Panc1 (cell line): ENCODE data around the gene NHSL1. TPM values are rescaled to one million over a fixed set of nuclear protein-coding genes. Genes with fewer than 3 reads are reported as not detected.

Source experiments
- ATAC-seq: fragments of 200-7000 bp; cut with Tn5 transposase; 2 replicates; pipeline ENCODE4 v1.9.1; 2020; ENCODE audit warnings: mild to moderate bottlenecking, moderate library complexity
- BruUV-seq: library from RNA; stranded (reverse); fragments of 400-500 nt; replicated peaks from 2 replicates; lab custom pipeline; 2021; lab: Mats Ljungman, UMichigan
- CTCF ChIA-PET: fragments of 300-600 bp; sonication (Branson Sonifier 250); formaldehyde crosslinking; loops from one replicate; lab custom pipeline; 2022; ENCODE audit warnings: antibody characterized with exemption; lab: Charles Lee
- POLR2A ChIA-PET: fragments of 300-600 bp; sonication (Branson Sonifier 250); formaldehyde crosslinking; loops from one replicate; lab custom pipeline; 2022; ENCODE audit warnings: antibody characterized with exemption; lab: Charles Lee
- DNase-seq: peaks from one replicate; pipeline ENCODE4 v3.0.0-alpha.2; 2010; ENCODE audit warnings: low read depth, low spot score
- H3K27ac ChIP-seq: 2 replicates; pipeline ENCODE4 v1.5.1; 2011; ENCODE audit warnings: mild to moderate bottlenecking, low read length, inconsistent platforms
- H3K27me3 ChIP-seq: fragments of 200-500 bp; sonication (Bioruptor generic); 2 replicates; pipeline ENCODE4 v1.6.0; 2014; ENCODE audit warnings: low read length, inconsistent platforms; ENCODE audit not compliant: control insufficient read depth, insufficient read depth
- H3K36me3 ChIP-seq: fragments of 200-500 bp; sonication (Bioruptor generic); 2 replicates; pipeline ENCODE4 v1.5.1; 2014; ENCODE audit warnings: inconsistent platforms, mild to moderate bottlenecking, low read length, moderate library complexity; ENCODE audit not compliant: control insufficient read depth, insufficient read depth
- H3K4me1 ChIP-seq: 2 replicates; pipeline ENCODE4 v1.5.1; 2011; ENCODE audit warnings: inconsistent platforms, mild to moderate bottlenecking, low read length, moderate library complexity; ENCODE audit not compliant: control insufficient read depth, insufficient read depth
- H3K4me3 ChIP-seq, 2 experiments: 2 replicates each; pipeline ENCODE4 v1.5.1; 2011 to 2012; ENCODE audit warnings: low read depth in 2 of 2, low read length in 2 of 2, mild to moderate bottlenecking in 2 of 2, inconsistent platforms in 1 of 2, moderate library complexity in 1 of 2
- H3K9me3 ChIP-seq: fragments of 200-500 bp; sonication (Bioruptor generic); 2 replicates; pipeline ENCODE4 v1.5.1; 2014; ENCODE audit warnings: low read depth, mild to moderate bottlenecking, inconsistent platforms, low read length, moderate library complexity; ENCODE audit not compliant: control insufficient read depth, insufficient read depth
- CTCF ChIP-seq: fragments of 450-650 bp; IDR thresholded peaks from 2 replicates; pipeline ENCODE4 v1.5.1; 2017; ENCODE audit warnings: mild to moderate bottlenecking
- POLR2AphosphoS5 ChIP-seq: IDR thresholded peaks from 2 replicates; pipeline ENCODE4 v1.6.1; 2012; ENCODE audit warnings: mild to moderate bottlenecking, low read depth, low read length, moderate library complexity
- SIN3A ChIP-seq: IDR thresholded peaks from 2 replicates; pipeline ENCODE4 v1.6.1; 2012; ENCODE audit warnings: low read depth, mild to moderate bottlenecking, low read length, moderate library complexity, borderline replicate concordance; ENCODE audit not compliant: insufficient read depth
- TCF7L2 ChIP-seq: IDR thresholded peaks from 2 replicates; pipeline ENCODE4 v1.6.1; 2011; ENCODE audit warnings: mild to moderate bottlenecking, low read depth, low read length, inconsistent platforms
- in situ Hi-C: cut with HindIII; loops from 2 replicates; pipeline ENCODE4 v1.10.0; 2016; ENCODE audit warnings: low sequenced_read_pairs, low pct_unique_long_range_greater_than_20kb
- intact Hi-C: fragments of 100-400 bp; cut with micrococcal nuclease; formaldehyde crosslinking; loops from one replicate; pipeline ENCODE4 v1.10.0; 2022; ENCODE audit not compliant: unreplicated experiment
- total RNA-seq: library from RNA; stranded (reverse); gene quantifications from one replicate; pipeline ENCODE4 v1.2.1, GENCODE V29; 2021; ENCODE audit not compliant: unreplicated experiment
- TF ChIP-seq, protein P1 (sequence below), 2 experiments: IDR thresholded peaks; 2 replicates each; pipeline ENCODE4 v1.6.1; 2011 to 2012; ENCODE audit warnings: low read depth in 2 of 2, control low read depth in 1 of 2, low read length in 1 of 2, mild to moderate bottlenecking in 1 of 2, moderate library complexity in 1 of 2; ENCODE audit not compliant: insufficient read depth in 1 of 2

Gene NHSL1
- total RNA-seq, 1 experiment from 2014 or later = 20.6 TPM

DNA sequence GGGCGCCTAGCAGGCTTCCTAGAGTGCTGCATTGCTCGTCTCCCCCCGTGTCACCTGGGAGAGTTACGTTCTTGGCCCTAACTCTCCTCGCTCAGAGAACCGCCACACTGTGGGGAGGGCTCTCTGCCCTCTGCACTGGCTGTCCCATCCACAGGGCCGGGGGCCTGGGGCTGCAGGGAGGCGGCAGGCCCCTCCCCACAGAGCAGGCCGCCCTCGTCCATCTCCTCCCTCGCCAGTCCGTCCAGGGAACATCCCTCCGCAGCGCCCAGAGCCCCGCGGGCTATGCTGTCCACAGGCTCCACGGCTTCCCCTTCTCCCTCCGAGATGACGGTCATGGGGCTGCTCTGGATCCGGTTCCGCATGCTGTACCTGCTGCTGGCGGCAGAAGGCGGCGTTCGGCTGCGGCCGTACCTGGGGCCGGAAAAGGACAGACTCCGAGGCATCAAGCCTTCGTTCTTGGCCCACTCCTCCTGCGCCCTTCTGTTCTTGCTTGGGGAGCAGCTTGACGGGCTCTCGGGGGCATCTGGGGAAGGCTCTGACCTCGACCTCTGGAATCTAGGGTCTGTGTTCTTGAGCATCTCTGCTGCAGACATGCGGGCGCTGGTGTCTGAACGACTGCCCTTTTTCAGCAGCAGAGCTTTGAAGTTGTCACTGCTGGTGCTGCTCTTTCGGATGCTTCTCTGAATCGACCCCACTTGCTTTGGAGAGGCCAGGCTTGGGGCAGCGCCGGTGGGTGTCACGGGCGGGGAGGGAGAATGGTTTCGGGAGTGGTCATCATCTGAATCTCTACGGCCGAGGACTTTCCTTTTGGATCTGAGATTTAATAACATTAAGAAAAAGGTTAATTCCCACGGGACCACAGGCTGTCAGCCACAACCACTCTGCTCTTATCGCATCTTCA is 75.0 kb downstream of the NHSL1 start:
- ChIA-PET POLR2A (interaction anchor here (0.6 to 0.7 kb wide), 2 partner anchors 106 to 162 kb away, joined by 3 to 9 read pairs; no protein-coding TSS in a partner anchor), CTCF (no interaction called here)
- Histone ChIP-seq H3K4me3 (no peak overlapping the region), H3K36me3 (no peaks in the 10 kb centered on the region), H3K4me1 (no peaks in the 10 kb centered on the region), H3K9me3 (no peaks in the 10 kb centered on the region), H3K27me3 (no peaks in the 10 kb centered on the region), H3K27ac (no peak overlapping the region)
- TF ChIP-seq TCF7L2 (no peak), SIN3A (no peak)
- in situ Hi-C loops (no loop called here), intact Hi-C loops (no loop called here)
- BruUV-seq = no TSS peak
- no peak for ATAC-seq
- no peak for DNase-seq

- intact Hi-C loops (no loop called here), in situ Hi-C loops (no loop called here)
- ATAC-seq (no peak), DNase-seq (no peak)
- Histone ChIP-seq H3K36me3 (no peaks in the 10 kb centered on the region), H3K27me3 (no peaks in the 10 kb centered on the region), H3K4me1 (no peaks in the 10 kb centered on the region), H3K27ac (no peak overlapping the region), H3K9me3 (no peaks in the 10 kb centered on the region), H3K4me3 (no peak overlapping the region)
- TF ChIP-seq, protein P1, sequence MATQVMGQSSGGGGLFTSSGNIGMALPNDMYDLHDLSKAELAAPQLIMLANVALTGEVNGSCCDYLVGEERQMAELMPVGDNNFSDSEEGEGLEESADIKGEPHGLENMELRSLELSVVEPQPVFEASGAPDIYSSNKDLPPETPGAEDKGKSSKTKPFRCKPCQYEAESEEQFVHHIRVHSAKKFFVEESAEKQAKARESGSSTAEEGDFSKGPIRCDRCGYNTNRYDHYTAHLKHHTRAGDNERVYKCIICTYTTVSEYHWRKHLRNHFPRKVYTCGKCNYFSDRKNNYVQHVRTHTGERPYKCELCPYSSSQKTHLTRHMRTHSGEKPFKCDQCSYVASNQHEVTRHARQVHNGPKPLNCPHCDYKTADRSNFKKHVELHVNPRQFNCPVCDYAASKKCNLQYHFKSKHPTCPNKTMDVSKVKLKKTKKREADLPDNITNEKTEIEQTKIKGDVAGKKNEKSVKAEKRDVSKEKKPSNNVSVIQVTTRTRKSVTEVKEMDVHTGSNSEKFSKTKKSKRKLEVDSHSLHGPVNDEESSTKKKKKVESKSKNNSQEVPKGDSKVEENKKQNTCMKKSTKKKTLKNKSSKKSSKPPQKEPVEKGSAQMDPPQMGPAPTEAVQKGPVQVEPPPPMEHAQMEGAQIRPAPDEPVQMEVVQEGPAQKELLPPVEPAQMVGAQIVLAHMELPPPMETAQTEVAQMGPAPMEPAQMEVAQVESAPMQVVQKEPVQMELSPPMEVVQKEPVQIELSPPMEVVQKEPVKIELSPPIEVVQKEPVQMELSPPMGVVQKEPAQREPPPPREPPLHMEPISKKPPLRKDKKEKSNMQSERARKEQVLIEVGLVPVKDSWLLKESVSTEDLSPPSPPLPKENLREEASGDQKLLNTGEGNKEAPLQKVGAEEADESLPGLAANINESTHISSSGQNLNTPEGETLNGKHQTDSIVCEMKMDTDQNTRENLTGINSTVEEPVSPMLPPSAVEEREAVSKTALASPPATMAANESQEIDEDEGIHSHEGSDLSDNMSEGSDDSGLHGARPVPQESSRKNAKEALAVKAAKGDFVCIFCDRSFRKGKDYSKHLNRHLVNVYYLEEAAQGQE (IDR thresholded peaks at IDR 0.05; ENCODE audit: insufficient read depth in 1 of 2, low read depth in 2 of 2, low read length in 1 of 2) = no peak
- TF ChIP-seq POLR2AphosphoS5 = no peak
- no peak for TF ChIP-seq CTCF
- TF ChIP-seq TCF7L2 = no peak
- no peak for TF ChIP-seq SIN3A
- POLR2A ChIA-PET = no interaction called here
- CTCF ChIA-PET = interaction anchor here (0.6 to 1.0 kb wide), 3 partner anchors 73 to 343 kb away, joined by 3 to 4 read pairs (median 3); no protein-coding TSS in a partner anchor
- BruUV-seq = no TSS peak
Measured at GRCh38 chr6:138422861-138423260, 76.4 kb downstream of the NHSL1 start.
